Measurements from ENCODE around the gene METTL15.

Gene METTL15

DNA sequence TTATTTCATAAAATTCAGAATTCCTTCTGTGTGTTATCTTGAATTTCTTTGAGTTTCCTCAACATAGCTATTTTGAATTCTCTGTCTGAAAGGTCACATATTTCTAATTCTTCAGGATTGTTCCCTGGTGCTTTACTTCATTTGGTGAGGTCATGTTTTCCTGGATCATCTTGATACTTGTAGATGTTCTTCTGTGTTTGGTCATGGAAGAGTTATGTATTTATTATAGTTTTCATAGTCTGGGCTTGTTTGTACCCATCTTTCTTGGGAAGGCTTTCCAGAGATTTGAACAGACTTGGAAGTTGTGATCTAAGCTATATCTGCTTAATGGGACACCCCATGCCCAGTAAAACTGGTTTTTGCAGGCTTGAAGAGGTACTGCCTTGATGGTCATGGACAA lies 149.6 kb downstream of the METTL15 start:
- no peak overlapping the region for H3K9ac ChIP-seq (ENCODE audit: low read length)
- H3K4me3 ChIP-seq (ENCODE audit: low read depth, low read length, poor library complexity, severe bottlenecking): no peak overlapping the region
- H3K27ac ChIP-seq (ENCODE audit: low read depth, low read length, poor library complexity, severe bottlenecking): no peak overlapping the region
- no peaks in the 10 kb centered on the region for H3K9me3 ChIP-seq (ENCODE audit: low read length)
- no peak overlapping the region for H3K4me2 ChIP-seq (ENCODE audit: low read length)
- H3K79me2 ChIP-seq (ENCODE audit: insufficient read depth, low read length): no peaks in the 10 kb centered on the region
- H3F3A ChIP-seq (ENCODE audit: insufficient read depth, low read length): no peaks in the 10 kb centered on the region
- H3K36me3 ChIP-seq (ENCODE audit: insufficient read depth, low read length): no peaks in the 10 kb centered on the region
- no peaks in the 10 kb centered on the region for H3K4me1 ChIP-seq (ENCODE audit: insufficient read depth, low read length, severe bottlenecking)
- no peak for TF ChIP-seq EZH2 (IDR thresholded peaks at IDR 0.05; ENCODE audit: borderline replicate concordance, low read length)
- TF ChIP-seq, protein P1, sequence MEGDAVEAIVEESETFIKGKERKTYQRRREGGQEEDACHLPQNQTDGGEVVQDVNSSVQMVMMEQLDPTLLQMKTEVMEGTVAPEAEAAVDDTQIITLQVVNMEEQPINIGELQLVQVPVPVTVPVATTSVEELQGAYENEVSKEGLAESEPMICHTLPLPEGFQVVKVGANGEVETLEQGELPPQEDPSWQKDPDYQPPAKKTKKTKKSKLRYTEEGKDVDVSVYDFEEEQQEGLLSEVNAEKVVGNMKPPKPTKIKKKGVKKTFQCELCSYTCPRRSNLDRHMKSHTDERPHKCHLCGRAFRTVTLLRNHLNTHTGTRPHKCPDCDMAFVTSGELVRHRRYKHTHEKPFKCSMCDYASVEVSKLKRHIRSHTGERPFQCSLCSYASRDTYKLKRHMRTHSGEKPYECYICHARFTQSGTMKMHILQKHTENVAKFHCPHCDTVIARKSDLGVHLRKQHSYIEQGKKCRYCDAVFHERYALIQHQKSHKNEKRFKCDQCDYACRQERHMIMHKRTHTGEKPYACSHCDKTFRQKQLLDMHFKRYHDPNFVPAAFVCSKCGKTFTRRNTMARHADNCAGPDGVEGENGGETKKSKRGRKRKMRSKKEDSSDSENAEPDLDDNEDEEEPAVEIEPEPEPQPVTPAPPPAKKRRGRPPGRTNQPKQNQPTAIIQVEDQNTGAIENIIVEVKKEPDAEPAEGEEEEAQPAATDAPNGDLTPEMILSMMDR (IDR thresholded peaks at IDR 0.05; ENCODE audit: low read length): no peak
- no peaks in the 10 kb centered on the region for H4K20me1 ChIP-seq (ENCODE audit: insufficient read depth, low read length)
- H3K9me2 ChIP-seq (ENCODE audit: low read depth, low read length): no peaks in the 10 kb centered on the region
- no peak overlapping the region for H2AFZ ChIP-seq (ENCODE audit: low read length)
- H3K27me3 ChIP-seq (ENCODE audit: insufficient read depth, low read length): no peaks in the 10 kb centered on the region

DNA sequence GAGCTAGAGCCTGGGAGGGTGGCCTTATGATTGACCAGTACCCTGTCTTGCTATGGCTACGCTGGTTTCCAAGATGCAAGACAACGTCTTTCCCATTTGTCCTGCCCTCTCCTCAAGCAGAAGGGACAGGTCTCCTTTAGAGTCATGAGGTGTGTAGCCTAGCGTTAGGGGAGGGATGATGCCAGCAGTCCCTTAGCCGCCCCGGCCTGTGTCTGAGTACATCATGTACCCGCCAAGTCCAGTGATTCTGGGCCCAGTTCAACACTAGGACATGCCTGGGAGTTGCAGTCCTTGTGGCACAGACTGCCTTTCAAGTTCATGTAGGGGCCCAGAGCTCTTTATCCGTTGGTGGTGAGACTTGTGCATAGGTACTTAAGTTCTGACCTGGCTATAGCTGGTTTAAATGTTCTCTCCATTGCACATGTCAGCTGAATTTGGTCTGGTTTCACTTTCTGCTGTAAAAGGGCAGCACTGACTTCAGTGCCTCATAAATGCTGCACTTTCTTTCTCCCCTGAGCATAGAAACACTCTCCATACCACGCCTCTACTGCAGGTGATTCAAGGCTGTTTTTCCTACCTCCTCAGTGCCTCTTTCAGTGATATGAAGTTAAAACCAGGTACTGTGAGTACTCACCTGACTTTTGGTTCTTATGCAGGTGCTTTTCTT lies 151.1 kb downstream of the METTL15 start:
- Histone ChIP-seq H3K79me2 (ENCODE audit: insufficient read depth, low read length) (no peaks in the 10 kb centered on the region), H3K4me2 (ENCODE audit: low read length) (no peak overlapping the region), H3K27ac (ENCODE audit: low read depth, low read length, poor library complexity, severe bottlenecking) (no peak overlapping the region), H3K27me3 (ENCODE audit: insufficient read depth, low read length) (no peaks in the 10 kb centered on the region), H2AFZ (ENCODE audit: low read length) (no peak overlapping the region), H3K4me3 (ENCODE audit: low read depth, low read length, poor library complexity, severe bottlenecking) (no peak overlapping the region), H3K9me2 (ENCODE audit: low read depth, low read length) (no peaks in the 10 kb centered on the region), H3K36me3 (ENCODE audit: insufficient read depth, low read length) (no peaks in the 10 kb centered on the region), H4K20me1 (ENCODE audit: insufficient read depth, low read length) (no peaks in the 10 kb centered on the region), H3K9ac (ENCODE audit: low read length) (no peak overlapping the region), H3F3A (ENCODE audit: insufficient read depth, low read length) (no peaks in the 10 kb centered on the region), H3K9me3 (ENCODE audit: low read length) (no peaks in the 10 kb centered on the region), H3K4me1 (ENCODE audit: insufficient read depth, low read length, severe bottlenecking) (no peaks in the 10 kb centered on the region)
- TF ChIP-seq EZH2 (IDR thresholded peaks at IDR 0.05; ENCODE audit: borderline replicate concordance, low read length): no peak
- TF ChIP-seq, protein P1 (IDR thresholded peaks at IDR 0.05; ENCODE audit: low read length): no peak

DNA sequence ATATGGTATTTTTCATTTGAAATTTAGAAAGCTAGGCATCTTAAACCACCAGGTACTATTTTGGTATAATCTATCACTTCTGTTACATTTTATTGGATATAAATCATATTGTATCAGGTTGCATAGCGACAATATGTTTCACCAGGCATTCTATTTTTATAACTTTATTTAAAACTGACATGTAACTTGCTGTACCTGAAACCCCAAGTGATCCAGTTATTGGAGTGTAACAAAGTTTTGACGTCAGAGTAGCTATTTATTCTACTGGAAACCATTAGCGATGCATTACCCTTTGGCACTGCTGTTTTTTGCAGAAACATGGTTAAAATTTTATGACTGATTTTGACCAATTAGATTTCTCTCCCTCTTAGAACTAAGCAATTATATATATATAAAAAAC lies 160.7 kb downstream of the METTL15 start:
- H3K36me3 ChIP-seq (ENCODE audit: insufficient read depth, low read length): no peaks in the 10 kb centered on the region
- no peak overlapping the region for H3K27ac ChIP-seq (ENCODE audit: low read depth, low read length, poor library complexity, severe bottlenecking)
- H3K27me3 ChIP-seq (ENCODE audit: insufficient read depth, low read length): no peaks in the 10 kb centered on the region
- no peak overlapping the region for H3K9ac ChIP-seq (ENCODE audit: low read length)
- TF ChIP-seq EZH2 (IDR thresholded peaks at IDR 0.05; ENCODE audit: borderline replicate concordance, low read length): no peak
- TF ChIP-seq, protein P1 (IDR thresholded peaks at IDR 0.05; ENCODE audit: low read length): no peak
- no peak overlapping the region for H3K4me3 ChIP-seq (ENCODE audit: low read depth, low read length, poor library complexity, severe bottlenecking)
- H2AFZ ChIP-seq (ENCODE audit: low read length): no peak overlapping the region
- H3K9me3 ChIP-seq (ENCODE audit: low read length): no peaks in the 10 kb centered on the region
- H3F3A ChIP-seq (ENCODE audit: insufficient read depth, low read length): no peaks in the 10 kb centered on the region
- no peaks in the 10 kb centered on the region for H3K9me2 ChIP-seq (ENCODE audit: low read depth, low read length)
- H4K20me1 ChIP-seq (ENCODE audit: insufficient read depth, low read length): no peaks in the 10 kb centered on the region
- H3K4me2 ChIP-seq (ENCODE audit: low read length): no peak overlapping the region
- no peaks in the 10 kb centered on the region for H3K79me2 ChIP-seq (ENCODE audit: insufficient read depth, low read length)
- H3K4me1 ChIP-seq (ENCODE audit: insufficient read depth, low read length, severe bottlenecking): no peaks in the 10 kb centered on the region

Measured in OCI-LY1 (cell line).